Urothelium cell line (cell line): Measurements from ENCODE around the gene DCAF4.
"Not testable (repeated sequence)": the region's sequence is repeated elsewhere in the genome, so short reads cannot be mapped to it uniquely, and the experiment has no call there.

Experiments used
- DNase-seq: peaks from one replicate; pipeline ENCODE4 v3.0.0; 2011; ENCODE audit warnings: low spot score, mixed read lengths
- FAIRE-seq: peaks from 2 replicates; lab custom pipeline; 2011; peaks lifted over from hg19 to GRCh38; lab: Jason Lieb, UNC

DCAF4 gene

DNA sequence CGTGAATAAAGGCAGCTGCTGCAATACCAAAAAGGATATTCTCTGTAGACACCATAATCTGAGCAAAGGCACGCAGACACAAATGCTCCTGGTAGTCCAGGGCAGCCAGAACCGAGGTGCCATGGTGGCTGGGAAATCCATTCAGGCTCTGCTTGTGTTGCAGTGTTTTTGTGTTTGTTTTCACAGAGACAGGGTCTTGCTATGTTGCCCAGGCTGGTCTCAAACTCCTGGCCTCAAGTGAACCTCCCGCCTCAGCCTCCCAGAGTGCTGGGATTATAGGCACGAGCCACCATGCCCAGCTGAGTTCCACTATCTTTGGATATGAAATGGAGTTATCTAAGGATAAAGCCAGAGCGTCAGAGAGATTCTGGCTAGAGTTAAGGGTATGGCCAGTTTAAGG, 39.8 kb downstream of the DCAF4 start:
- DNase-seq (no peak), FAIRE-seq (peak; percentile 72)

DNA sequence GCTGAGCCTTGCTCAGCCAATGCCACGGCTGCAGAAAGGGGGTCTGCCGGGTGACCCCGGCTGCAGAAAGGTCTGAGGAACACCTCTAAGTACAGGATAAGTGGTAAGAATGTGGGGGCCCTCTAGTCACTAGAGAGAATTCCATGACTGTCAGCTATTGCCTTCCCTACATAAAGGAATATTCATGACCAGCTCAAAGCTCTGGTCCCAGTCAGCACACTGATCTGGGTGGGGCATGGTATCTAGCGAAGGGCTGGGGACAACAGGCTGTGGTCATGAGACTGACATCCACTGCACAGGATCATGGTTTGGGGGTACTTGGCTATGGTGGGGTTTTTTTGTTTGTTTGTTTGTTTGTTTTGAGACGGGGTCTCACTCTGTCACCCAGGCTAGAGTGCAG, 42.1 kb downstream of the DCAF4 start:
- DNase-seq (no peak), FAIRE-seq (peak; percentile 5)

DNA sequence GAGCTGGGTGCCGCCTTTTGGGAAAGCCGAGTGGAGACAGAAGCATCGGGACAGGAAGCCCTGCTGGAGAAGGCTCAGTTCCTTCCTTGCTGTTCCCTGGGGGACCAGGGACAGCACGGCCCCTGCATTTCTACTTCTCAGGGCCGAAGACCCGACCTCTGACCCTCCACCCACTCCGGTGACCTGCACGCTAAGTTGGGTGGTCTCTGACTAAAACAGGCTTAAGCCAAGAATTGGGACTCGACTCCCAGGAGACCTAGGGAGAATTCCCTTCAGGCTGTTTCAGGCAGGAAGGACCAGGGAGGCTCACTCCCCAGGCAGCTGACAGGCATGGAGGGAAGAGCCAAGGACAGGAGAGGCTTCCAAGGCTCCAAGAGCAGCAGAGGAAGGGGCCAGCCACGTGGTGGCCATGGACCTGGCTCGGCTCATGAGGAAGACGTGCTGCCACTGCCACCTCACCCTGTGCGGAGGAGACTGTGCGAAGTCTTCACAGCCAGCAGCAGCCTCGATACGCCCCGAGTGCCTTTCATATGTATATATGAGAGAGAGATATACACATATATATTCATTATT, 43.9 kb downstream of the DCAF4 start:
- no peak for DNase-seq
- FAIRE-seq, result peak; percentile 86

DNA sequence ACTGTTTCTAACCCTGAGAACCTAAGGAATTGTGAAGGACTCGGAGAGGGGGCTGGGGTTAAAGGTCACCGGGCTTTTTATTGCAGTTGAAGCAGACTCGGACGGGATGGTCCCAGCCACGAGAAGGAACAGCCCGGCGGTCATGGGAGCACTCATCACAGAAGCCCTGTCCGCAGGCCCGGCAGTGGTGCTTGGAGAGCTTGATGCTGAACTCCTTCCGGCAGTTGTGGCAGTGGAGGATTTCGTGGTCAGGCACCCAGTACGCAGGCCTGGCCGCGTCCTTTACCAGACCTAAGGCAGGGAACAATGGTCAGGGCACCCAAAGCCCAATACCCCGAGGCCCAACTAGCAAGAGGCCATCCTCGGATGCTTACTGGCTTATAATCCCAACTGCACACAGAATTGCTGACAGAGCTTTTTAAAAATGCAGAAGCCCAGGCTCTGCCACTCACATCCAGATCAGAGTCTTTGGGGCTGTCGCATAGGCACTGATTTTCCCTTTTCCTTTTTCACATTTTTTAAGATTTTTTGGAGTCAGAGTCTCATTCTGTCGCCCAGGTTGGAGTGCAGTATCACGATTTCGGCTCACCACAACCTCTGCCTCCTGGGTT, 44.7 kb downstream of the DCAF4 start:
- no peak for DNase-seq
- peak; percentile 46 for FAIRE-seq

DNA sequence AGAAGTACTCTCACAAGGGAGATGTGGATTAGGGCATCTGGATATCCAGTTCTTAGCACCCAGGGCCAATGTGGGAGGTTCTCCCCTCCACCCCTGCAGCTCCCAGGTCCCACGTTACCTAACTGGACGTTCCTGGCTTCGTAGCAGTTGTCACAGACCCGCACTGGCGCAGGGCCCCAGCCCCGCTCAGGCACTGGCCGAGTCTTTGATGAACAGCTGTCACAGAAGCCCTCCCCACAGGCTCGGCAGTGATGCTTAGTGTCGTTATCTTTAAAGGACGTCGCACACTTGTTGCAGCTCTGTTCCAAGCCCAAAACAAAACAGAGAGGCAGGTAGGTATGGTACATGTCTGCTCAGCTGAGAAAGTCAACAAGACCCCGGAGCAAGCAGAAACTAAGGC, 48.4 kb downstream of the DCAF4 start:
- no peak for FAIRE-seq
- DNase-seq, result no peak

DNA sequence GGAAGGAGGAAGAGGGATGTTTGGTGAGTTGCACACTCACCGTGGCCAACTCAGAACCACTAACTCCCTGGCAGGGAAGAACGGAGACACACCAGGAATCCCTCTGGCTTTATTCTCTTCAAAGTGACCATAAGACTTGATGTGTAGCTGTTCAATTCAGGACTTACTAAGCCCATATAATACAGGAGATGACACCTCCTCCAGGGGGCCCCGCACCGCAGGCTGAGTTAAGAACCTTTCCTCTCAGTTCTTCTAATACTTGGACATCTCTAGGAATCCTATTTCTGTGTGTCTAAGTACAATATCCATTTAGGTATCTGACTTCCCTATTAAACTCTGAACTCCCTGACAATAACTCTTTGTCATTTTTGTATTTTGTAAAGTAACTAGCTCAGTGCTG, 49.5 kb downstream of the DCAF4 start:
- no peak for DNase-seq
- no peak for FAIRE-seq

DNA sequence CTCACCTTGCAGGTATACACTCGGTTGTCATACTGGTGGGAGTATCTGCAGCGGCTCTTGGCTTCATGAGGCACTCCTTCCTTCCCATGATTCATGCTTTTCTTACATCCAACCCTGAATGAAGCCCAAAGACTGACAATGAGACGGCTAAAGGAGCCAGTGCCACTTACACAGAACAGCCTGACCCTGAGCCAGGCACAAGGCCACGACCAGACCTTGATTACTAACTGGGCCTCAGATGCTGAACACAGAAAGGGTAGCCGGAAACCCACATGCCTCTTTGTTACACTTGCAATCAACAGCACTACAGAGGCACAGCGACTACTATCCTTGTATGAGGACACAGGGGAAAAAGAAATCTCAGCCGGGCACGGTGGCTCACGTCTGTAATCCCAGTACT, 52.6 kb downstream of the DCAF4 start:
- DNase-seq (no peak), FAIRE-seq (peak; percentile 32)

DNA sequence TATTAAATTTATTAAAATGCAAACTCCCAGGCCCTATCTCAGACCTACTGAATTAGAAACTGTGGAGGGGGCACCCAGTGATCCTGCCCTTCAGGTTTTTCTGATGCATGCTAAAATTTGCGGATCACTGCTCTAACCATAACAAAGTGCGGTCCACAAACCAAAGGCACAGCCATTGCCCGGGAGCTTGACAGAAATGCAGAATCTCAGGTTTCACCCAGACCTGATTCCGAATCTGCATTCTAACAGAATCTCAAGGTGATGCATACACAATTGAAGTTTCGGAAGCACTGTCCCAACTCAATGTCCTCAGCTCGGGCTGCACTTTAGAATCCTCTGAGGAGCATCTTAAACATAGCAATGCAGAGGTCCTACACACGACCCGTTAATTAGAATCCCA, 54.6 kb downstream of the DCAF4 start:
- DNase-seq (no peak), FAIRE-seq (peak; percentile 42)

DNA sequence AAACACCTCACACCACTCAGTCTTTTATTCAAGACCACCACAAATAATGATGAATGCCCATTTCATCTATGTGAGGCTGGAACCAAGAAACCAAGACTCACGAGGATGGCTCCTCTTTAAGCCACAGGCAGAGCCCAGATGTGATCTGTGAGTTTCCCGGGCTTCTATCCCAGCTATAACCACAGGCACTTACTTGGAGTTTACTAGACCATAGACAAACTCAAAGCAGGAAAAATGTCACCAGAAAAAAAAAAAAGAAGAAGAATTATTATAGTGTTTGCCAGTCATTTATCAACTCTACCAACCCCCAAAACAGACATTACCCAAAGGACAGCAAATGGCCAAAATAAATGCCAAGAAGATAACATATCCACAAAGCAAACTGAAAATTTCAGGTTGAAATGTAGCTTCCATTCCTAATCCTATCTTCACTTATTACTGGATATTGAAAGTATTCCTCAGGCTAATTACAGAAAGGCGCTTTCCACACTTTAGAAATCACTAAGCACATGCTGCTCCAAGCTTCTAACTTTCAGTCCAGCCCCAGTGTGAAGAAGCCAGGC, 56.0 kb downstream of the DCAF4 start:
- FAIRE-seq, result no peak
- no peak for DNase-seq

DNA sequence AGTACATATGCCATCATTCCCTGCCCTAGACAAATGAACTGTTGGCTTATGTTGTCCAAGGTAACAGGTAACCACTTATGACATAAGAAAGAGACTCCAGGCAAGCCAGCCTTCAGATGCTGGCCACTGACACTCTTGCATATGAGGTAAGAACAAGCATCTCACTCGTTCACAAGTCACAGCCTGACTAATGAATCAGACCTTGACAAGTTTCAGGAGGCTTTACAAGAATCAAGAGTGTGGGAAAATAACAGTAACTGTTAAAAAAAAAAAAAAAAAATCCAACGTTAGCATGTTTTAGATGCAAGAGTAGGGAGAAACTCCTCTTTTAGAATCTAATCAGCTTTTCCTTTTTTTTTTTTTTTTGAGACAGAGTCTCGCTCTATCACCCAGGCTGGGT, 60.0 kb downstream of the DCAF4 start:
- FAIRE-seq (no peak), DNase-seq (no peak)

DNA sequence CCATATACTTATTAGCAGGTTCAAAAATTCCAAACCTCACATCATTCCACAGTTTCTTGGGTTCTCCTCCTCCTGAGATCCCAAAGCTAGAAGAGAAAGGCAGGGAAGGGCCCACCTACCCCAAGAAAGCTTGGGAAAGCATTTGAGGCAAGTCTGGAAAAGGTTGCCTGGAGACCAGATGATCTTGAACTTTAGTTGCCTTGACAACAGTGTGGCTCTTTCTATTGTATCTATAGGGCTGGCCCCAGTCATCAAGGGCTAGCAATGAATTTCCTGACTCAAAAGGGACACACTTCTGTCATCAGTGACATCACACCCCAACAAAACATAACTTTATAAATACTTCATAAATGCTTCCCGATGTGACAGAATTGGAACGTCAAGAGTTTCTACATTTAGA, 60.6 kb downstream of the DCAF4 start:
- no peak for FAIRE-seq
- no peak for DNase-seq

DNA sequence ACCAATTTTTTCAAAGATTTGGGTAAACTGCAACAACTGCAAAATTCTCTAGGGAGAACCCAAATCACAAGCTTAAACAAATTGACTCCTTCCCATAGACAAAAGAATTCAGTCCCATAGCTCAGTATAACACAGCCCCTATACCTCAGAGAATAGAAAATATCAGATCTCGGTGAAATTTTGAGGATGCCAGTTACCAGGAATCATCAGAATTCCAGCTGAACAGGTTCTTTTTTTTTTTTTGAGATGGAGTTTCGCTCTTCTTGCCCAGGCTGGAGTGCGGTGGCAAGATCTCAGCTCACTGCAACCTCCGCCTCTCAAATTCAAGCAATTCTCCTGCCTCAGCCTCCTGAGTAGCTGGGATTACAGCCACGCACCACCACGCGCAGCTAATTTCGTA, 63.9 kb downstream of the DCAF4 start:
- no peak for DNase-seq
- FAIRE-seq, result no peak

DNA sequence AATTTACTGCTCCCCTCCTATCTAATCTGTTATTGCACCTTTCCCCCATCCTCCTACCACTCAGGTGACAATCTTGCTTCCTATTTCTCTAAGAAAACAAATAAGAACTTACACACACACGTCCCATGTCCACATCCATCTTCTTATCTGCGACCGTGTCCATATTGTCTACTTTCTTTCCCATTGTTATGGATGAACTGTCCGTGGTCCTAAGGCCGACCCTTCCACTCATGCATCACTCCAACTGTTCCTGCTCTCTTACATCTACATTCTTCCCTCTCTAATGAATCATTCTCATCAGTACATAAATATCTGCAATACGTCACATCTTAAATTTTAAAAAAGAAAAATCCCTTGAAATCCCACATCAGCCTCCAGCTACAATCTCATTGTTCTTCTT, 70.7 kb downstream of the DCAF4 start:
- DNase-seq (no peak), FAIRE-seq (no peak)

DNA sequence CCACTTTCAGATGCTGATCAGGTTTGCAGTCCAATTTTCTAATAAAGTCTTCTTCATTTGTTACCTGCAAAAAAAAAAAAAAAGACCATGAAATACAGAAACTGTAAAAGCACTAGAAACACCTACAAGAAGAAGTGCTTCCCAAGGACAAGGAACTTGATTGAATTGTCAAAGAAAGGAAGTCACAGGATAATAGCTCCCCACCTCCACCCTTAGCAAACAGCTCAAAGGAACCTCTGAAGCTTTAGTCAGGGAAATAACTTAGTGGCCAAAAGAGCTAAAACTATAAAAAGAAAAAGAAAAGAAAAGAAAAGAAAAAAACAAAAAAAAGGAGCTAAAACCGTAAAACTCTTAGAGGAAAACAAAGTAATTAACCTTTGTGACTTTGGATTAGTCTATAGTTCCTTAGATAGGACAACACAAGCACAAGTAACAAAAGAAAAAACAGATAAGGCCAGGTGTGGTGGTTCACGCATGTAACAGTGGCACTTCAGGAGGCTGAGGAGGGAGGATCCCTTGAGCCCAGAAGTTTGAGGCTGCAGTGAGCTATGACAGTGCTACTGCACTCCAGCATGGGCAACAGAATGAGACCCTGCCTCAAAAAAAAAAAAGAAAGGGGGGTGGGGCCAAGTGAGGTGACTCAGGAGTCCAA, 72.1 kb downstream of the DCAF4 start:
- DNase-seq (no peak), FAIRE-seq (no peak)

DNA sequence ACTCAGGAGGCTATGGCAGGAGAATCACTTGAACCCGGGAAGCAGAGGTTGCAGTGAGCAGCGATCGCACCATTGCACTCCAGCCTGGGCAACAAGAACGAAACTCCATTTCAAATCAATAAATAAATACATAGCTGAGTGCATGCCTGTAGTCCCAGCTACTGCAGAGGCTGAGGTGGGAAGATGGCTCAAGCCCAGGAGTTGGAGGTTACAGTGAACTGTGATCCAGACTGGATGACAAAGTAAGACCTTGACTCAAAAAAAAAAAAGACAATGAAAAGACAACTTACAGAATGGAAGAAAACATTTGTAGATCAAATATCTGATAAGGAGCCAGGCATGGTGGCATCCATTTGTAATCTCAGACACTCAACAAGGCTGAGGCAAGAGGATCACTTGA, 73.1 kb downstream of the DCAF4 start:
- FAIRE-seq (no peak), DNase-seq (no peak)

DNA sequence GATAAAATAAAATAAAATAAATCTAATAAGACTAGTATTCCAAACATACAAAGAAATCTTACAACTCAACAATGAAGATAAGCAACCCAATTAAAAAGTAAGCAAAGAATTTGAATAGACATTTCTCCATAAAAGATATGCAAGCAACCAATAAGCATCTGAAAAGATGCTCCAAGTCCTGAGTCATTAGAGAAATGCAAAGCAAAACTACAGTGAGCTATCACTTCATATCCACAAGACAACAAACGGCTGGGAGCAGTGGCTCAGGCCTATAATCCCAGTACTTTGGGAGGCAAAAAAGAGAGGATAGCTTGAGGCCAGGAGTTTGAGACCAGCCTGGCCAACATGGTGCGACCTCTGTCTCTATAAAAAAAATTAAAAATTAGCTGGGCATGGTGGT, 73.8 kb downstream of the DCAF4 start:
- DNase-seq (no peak), FAIRE-seq (no peak)

DNA sequence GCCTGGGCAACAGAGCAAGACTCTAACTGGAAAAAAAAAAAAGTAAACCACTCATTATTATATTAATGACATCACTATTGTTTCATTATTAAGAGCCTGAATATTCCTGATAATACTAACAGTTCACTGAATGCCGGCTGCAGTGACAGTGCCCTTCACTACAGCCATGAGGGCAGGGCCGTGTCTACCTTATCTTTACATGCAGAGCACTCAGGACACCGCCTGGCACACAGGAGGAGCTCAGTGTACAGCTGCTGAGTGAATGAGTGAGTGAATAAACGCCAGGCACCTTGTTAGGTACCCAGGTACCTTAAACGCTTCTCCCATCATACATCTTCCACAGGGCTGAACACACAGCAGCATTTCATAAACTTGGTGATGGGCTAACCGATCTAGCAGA, 77.4 kb downstream of the DCAF4 start:
- DNase-seq (no peak), FAIRE-seq (peak; percentile 86)

DNA sequence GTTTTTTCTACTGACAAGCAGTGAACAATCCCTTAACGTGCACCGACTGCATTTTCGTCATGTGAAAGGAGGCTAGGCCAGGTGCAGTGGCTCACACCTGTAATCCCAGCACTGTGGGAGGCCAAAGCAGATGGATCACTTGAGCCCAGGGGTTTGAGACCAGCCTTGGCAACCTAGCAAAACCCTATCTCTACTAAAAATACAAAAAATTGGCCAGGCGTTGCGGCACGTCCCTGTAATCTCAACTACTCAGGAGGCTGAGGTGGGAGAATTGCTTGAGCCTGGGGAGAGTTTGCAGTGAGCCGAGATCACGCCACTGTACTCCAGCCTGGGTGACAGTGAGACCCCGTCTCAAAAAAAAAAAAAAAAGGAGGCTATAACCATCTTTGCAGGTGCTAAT, 78.4 kb downstream of the DCAF4 start:
- FAIRE-seq, result peak; percentile 79
- not testable (repeated sequence) for DNase-seq

DNA sequence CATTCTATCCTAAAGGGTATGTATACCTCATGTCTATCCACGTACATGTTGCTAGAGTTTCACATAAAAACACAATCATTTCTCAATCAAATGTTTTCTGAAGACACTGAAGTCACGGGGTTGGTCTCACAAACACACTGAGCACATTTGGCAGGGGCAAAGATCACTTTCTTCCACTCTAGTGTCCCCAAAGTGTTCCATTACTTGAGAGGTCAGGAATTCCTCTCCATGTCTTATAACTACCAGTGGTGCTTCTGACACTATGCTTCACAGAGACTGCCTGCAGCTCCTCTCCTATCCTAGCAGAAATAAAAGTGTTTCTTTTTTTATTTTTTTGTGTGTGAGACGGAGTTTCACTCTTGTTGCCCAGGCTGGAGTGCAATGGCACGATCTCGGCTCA, 81.6 kb downstream of the DCAF4 start:
- DNase-seq (no peak), FAIRE-seq (no peak)

DNA sequence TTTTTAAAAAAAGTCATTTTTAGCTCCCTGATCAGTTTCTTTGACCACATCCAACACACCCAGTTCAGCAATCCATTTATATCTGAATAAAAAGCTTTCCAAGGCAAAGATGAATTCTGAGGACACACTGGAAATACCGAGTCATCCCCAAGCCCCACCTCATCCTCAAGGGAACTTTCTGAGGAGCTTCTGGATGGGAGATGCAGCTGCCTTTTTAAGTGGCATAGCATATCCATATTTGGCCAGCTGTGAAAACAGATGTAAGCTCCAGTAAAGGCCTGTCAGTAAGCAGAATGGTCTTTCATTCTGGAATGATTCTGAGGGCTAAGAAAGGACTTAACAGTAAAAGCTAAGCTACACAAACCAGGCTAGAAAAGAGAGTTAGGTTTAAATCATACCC, 82.2 kb downstream of the DCAF4 start:
- no peak for DNase-seq

More for the DNA sequence above, 82.2 kb downstream of the DCAF4 start:
- FAIRE-seq, result no peak
